Tibial nerve (tissue), 4 donors: ENCODE data around the gene CLCF1.
A peak's percentile ranks its signal among the peaks of the same experiment; 100 is the strongest.

Experiments
- CTCF ChIP-seq, 5 experiments: fragments of 200-600 bp in 3 of 5; fragments of 450-650 bp in 2 of 5; sonication (generic) in 3 of 5; IDR thresholded peaks; one replicate each; pipeline ENCODE4 v1.5.1; 2016 to 2019; ENCODE audit warnings: antibody characterized with exemption in 5 of 5, mild to moderate bottlenecking in 3 of 5, moderate library complexity in 2 of 5
- EP300 ChIP-seq, 2 donors: sonication (generic); formaldehyde crosslinking; IDR thresholded peaks; one replicate each; pipeline ENCODE4 v1.6.1; 2017; ENCODE audit warnings: antibody characterized with exemption in 2 of 2, mild to moderate bottlenecking in 1 of 2
- POLR2A ChIP-seq, 2 donors: fragments of 450-650 bp; IDR thresholded peaks; one replicate each; pipeline ENCODE4 v1.6.1; 2017; ENCODE audit warnings: antibody characterized with exemption in 2 of 2, mild to moderate bottlenecking in 2 of 2, moderate library complexity in 2 of 2

- TF ChIP-seq EP300 (IDR thresholded peaks at IDR 0.05): peak; percentile 92 to 96
- peak in 2 of 5 experiments; percentile 8 to 47 for TF ChIP-seq CTCF (IDR thresholded peaks at IDR 0.05)
- peak; percentile 83 to 90 for TF ChIP-seq POLR2A (IDR thresholded peaks at IDR 0.05)
Measured at GRCh38 chr11:67353317-67354074, 19.9 kb downstream of the CLCF1 start, which contains the start of gene POLD4.
